GM19035 (cell line): ENCODE data around the gene CALY.

Source experiments
- ATAC-seq: cut with Tn5 transposase; IDR thresholded peaks from one replicate; pipeline ENCODE4 v1.9.1; 2021; ENCODE audit not compliant: unreplicated experiment

The CALY gene

GRCh38 chr10:133312769-133313145, 23.9 kb downstream of the CALY start:
- no peak for ATAC-seq

DNA sequence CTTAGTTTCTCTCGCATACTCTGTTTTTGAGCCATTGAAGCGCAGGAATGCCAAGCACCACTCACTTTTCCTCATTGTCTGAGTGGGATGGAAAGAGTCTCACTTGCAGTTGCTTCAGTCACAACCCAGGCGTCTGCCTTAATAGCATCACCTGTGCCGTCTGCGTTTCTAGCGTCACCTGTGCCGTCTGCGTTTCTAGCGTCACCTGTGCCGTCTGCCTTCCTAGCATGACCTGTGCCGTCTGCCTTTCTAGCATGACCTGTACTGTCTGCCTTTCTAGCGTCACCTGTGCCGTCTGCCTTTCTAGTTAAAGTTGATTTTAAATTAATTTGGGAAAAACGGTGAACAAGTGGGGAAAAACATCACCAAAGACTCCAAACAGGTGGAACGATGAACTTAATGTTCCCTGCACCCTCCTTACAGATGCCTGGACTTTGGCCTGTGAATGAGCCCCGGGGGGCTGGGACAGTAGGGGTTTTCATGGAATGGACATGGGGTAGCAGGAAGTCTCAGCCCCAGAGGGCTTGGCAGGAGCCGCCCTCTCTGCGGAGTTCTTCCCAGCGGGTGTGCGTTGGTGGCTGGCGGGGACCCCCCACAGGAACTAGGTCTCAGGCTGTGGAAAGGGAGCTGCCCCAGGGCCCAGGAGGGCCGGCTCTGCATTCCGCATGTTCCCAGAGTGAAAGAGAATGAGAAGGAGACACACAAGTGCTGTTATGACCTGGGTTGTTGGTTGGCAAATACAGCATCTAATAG, 24.5 kb downstream of the CALY start:
- no peak for ATAC-seq

DNA sequence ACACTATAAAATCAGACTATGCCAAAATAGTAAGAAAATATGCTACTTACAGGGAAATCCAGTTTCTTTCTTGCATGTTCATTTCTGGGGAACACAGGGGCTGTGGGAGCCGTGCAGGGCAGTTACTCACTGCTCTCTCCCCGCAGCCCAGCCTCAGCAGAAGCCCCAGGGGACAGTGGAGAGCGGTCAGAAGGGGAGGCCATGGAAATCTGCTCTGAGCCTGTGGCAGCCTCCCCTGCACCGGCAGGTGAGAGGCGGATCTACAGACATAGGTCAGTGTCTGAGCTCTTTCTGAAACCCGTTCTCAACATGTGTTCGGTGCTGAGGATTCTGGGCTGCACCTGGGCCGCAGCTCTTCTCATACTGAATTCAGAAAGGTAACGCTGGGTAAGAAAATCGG, 25.1 kb downstream of the CALY start:
- ATAC-seq, result no peak

DNA sequence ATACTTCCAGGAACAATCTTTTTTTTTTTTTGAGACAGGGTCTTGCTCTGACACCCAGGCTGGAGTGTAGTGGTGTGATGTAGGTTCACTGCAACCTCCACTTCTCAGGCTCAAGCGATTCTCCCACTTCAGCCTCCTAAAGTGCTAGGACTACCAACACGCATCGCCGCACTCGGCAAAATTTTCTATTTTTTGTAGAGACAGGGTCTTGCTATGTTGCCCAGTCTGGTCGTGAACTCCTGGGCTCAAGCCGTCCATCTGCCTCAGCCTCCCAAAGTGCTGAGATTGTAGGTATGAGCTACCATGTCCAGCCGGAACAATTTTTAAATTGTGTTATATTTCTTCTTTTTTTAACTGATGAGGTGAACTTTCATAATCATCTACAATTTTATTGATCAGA, 25.9 kb downstream of the CALY start:
- ATAC-seq, result no peak

DNA sequence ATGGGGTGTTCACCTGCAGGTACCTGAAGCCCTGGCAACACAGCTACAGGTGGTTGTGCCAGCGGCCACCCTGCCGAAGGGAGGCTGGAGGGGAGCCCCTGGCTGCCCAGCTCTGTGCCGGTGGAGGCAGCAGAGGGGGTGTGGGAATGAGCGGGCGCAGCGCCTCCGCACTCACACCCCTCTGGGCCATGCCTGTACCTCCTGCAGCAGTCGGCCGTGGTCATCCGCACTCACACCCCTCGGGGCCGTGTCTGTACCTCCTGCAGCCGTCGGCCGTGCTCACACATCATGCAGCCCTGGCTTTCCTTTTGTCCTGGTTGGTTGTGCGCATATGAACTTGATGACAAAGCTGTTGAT, 26.3 kb downstream of the CALY start:
- no peak for ATAC-seq

DNA sequence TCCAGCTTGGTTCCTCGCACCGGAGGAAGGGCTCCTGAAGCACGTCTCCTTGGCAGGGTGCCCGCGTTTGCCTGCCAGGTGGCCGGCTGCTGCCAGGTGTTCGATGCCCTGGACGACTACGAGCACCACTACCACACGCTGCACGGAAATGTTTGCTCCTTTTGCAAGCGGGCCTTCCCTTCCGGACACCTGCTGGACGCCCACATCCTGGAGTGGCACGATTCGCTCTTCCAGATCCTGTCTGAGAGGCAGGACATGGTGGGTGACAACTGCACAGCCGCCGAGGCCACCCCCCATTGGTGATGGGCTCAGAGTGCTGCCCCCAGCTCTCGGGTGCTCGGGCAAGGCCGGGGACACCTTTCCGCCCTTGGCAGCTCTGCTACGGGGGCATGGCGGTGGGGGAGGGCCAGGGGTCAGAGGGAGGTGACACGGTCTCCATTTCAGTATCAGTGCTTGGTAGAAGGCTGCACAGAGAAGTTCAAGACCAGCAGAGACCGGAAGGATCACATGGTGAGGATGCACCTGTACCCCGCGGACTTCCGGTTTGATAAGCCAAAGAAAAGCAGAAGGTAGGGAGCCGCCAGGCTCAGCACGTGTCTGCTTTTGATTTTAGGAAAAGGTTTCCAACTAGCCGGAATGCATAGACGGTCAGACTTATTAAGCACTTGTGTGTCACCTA, 26.8 kb downstream of the CALY start:
- ATAC-seq, result no peak

- ATAC-seq, result peak; percentile 76
Measured at GRCh38 chr10:133309100-133309719, 27.5 kb downstream of the CALY start.

- peak; percentile 79 for ATAC-seq
Measured at GRCh38 chr10:133308421-133309099, 28.1 kb downstream of the CALY start, which contains the start of the genes TUBGCP2 and ZNF511. TSS of gene TUBGCP2 (minus strand) at chr10:133308872. CDS start at chr10:133302941, 5,931 bp downstream. TSS of gene ZNF511 (plus strand) at chr10:133308914. CDS start at chr10:133308944, 30 bp downstream.

- peak; percentile 39 for ATAC-seq
Measured at GRCh38 chr10:133307776-133308420, 28.8 kb downstream of the CALY start.

DNA sequence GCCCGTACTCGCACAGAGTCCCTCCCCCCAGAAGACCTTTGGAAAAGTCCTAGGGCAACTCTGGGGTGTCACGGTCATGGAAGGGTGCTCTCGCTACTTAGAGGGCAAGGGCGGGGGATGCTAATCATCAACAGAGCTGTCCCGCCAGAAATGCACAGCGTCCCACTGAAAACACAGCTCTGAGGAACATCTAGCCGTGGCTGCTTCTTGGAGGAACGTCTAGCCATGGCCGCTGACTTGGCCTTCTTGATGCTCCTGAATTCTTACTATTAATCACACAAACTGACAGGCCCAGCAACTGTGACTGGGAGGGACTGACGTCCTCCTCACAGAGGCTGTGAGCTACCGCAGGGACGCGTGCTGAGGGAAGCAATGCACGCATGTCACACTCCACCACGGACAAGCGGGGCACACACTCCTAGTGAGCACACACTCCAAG, 29.7 kb downstream of the CALY start:
- ATAC-seq, result no peak

DNA sequence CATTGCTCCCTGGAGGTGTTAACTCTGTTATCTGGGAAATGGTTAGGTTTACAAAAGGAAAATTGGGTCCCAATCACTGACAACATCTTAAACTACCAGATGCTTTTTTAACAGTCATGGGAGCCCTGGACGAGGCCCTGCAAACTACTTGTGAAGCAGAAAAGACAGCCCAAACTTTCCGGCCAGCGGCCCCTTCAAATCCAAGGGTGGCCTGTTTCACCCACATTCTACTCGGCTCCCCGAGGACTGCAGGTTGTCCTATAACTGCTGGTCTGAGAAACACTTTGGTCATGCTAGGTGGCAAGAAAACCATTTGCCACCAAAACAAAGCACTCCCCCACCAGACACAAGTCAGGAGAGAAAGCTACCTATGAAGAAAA, 30.6 kb downstream of the CALY start:
- ATAC-seq, result no peak

DNA sequence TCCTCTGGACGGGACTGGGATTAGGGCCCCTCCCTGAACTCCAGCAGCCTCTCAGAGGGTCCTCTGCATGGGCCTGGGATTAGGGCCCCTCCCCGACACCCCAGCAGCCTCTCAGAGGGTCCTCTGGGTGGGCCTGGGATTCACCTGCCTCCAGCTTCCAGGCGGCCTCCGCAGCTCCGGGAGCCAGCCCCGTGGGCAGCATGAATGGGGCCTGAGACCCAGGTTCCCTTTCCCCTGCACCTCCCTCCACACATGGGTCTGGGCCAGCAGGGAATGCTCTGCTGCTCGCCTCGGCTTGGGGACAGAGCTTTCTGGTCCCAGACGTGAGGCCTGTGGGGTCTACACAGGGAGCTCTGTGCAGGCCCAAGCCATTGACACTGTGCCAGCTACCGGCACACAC, 33.5 kb downstream of the CALY start:
- no peak for ATAC-seq

GRCh38 chr10:133302230-133302629, 34.5 kb downstream of the CALY start:
- no peak for ATAC-seq

DNA sequence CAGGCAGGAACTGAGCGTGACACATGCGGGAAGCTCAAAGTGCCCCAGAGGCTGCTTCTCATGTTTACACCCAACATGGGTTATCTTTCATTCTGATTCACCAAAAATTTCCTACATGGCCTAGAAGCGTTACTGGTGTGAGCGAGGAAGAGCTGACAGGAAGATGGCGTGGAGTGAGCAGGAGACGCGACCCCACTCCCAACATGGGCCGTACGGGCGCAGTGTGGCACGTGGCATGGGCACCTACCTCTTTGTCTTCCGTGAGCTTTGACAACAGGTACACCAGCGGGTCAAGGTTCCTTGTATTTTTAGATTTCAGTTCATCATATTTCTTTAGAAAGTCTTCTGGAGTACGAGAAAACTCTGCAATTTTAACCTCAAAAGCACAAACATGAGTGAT, 37.0 kb downstream of the CALY start:
- no peak for ATAC-seq

GRCh38 chr10:133299224-133299623, 37.5 kb downstream of the CALY start:
- ATAC-seq, result no peak

- ATAC-seq, result no peak
Measured at GRCh38 chr10:133298466-133298865, 38.2 kb downstream of the CALY start.

DNA sequence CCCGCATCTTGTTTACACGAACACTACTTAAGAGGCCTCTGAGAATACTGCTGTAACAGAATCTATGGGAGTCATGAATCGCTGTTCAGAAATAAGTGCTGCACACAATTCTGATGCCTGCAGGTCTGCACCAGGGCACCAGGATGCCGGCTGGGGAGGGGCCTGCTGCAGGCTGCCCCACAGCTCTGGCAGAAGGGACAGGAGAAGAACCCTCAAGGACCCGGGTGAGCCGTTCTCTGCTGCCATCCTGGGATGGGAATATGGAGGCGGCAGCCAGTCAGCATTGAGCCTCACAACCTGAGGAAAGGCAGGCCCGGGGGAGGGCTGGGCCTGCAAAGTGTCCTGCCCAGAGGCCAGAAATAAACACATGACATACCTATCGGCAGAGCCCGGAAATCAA, 39.2 kb downstream of the CALY start:
- ATAC-seq, result no peak

DNA sequence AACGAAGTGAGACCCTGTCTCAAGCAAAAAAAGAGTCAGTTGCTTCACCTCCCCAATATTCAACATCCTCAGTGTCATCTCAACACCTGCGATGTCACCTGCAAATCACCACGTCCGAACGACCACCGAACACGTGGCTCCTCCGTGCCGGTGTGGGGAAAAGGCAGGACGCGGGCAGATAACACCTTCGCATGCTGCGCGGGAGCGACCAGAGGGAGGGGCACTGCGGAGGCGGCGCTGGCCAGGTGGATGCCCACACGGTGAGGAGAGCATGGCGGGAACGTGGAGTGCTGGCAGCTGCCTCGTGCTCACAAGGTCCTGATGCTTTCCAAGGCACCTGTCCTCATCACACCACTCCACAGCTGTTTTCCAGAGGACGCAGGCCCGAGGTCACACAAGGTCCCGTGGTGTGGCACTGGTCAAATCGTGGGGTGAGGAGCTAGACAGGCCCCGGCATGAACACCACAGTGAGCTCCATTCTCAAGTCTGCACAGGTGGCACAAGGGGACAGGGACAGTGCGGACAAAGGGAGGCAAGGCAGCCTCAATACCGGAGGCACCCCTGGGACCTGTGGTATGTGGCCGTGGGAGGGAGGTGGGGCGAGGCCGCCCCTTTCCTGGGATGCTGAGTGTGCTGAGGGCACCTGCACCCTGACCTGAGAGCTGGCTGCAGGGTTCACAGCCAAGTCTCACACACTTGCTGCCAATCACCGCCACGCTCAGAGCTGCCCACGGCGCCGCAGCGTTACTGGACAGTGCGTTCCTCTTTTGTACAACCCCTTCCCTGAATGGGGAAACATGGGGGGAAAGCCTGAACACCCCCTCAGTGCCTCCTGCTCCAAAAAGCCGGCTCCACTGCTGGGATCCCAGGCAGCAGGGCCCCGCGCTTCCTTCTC, 41.0 kb downstream of the CALY start:
- ATAC-seq, result no peak

GRCh38 chr10:133294189-133294588, 42.5 kb downstream of the CALY start:
- ATAC-seq, result no peak

DNA sequence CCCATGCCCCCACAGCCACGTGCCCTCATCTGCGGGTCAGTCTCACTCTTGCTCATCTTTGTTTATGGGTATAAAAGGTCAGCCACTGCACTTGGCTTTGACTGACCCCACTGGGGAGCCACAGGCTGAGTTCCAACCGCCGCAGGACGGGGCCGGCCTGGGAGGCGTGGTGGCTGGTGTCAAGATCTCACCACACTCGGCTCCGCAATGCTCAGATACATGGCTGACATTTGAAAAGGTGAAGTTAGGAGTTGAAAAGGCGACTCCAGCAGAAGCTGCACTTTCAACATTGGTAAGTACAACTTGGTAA, 42.9 kb downstream of the CALY start:
- ATAC-seq, result no peak
